HEK293T (cell line): ENCODE data around the gene CUEDC1.

Experiments
- ARNT ChIP-seq: fragments of 450-650 bp; IDR thresholded peaks from 2 replicates; pipeline ENCODE4 v1.6.1; 2017; ENCODE audit warnings: mild to moderate bottlenecking
- BHLHE40 ChIP-seq: fragments of 450-650 bp; IDR thresholded peaks from 2 replicates; pipeline ENCODE4 v1.6.1; 2016; ENCODE audit warnings: mild to moderate bottlenecking, moderate library complexity, borderline replicate concordance
- ELF4 ChIP-seq: fragments of 450-650 bp; IDR thresholded peaks from 2 replicates; pipeline ENCODE4 v1.6.1; 2017; ENCODE audit warnings: antibody characterized with exemption
- FOXA1 ChIP-seq: fragments of 450-650 bp; IDR thresholded peaks from 2 replicates; pipeline ENCODE4 v1.6.1; 2016; ENCODE audit warnings: mild to moderate bottlenecking
- FOXM1 ChIP-seq: fragments of 450-650 bp; IDR thresholded peaks from 2 replicates; pipeline ENCODE4 v1.6.1; 2017; ENCODE audit warnings: mild to moderate bottlenecking, borderline replicate concordance
- HDGF ChIP-seq: fragments of 450-650 bp; IDR thresholded peaks from 2 replicates; pipeline ENCODE4 v1.6.1; 2017; ENCODE audit warnings: antibody characterized with exemption, borderline replicate concordance
- LEF1 ChIP-seq: fragments of 450-650 bp; IDR thresholded peaks from 2 replicates; pipeline ENCODE4 v1.6.1; 2017; ENCODE audit warnings: mild to moderate bottlenecking, borderline replicate concordance
- SP1 ChIP-seq: fragments of 450-650 bp; IDR thresholded peaks from 2 replicates; pipeline ENCODE4 v1.6.1; 2017
- SUZ12 ChIP-seq: fragments of 450-650 bp; IDR thresholded peaks from 2 replicates; pipeline ENCODE4 v1.6.1; 2016; ENCODE audit warnings: mild to moderate bottlenecking
- TARDBP ChIP-seq: fragments of 450-650 bp; IDR thresholded peaks from 2 replicates; pipeline ENCODE4 v1.6.1; 2016
- ZNF384 ChIP-seq: fragments of 450-650 bp; IDR thresholded peaks from 2 replicates; pipeline ENCODE4 v1.6.1; 2016

- no peak for TF ChIP-seq LEF1
- no peak for TF ChIP-seq HDGF
- no peak for TF ChIP-seq FOXM1
- no peak for TF ChIP-seq BHLHE40
- TF ChIP-seq FOXA1, result no peak
- TF ChIP-seq SUZ12, result no peak
- no peak for TF ChIP-seq ELF4
- no peak for TF ChIP-seq ARNT
- no peak for TF ChIP-seq SP1
- TF ChIP-seq ZNF384, result no peak
- no peak for TF ChIP-seq TARDBP
Measured at GRCh38 chr17:57819867-57820266, 135.3 kb downstream of the CUEDC1 start.
